Measurements from ENCODE around the gene HSPA4L. TPM values are rescaled to one million over a fixed set of nuclear protein-coding genes. Genes with fewer than 3 reads are reported as not detected.

The HSPA4L gene
- total RNA-seq, 4 donors from 2014 or later: 2.0 to 2.6 (median 2.4) TPM

DNA sequence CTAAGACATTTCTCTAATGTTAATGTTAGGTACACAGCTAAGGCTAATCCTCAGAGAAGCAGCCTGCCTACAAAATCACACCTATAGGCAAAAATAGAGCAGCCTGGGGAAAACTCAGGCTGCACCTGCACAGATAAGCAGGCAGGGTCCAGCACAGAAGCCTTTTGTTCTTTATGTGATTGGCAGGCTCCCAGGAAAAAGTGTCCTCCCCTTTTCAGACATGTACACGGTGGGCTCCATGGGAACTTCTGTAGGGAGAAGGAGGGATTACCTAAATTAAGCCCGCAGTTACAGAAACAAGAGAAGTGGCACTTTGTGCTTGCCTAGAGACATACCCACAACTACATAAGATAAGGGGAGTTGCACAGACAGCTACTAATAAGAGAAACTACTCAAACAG, 4.0 kb upstream of the HSPA4L start:
- no peak for DNase-seq
- H3K9me3 ChIP-seq: no peaks in the 10 kb centered on the region
- no peaks in the 10 kb centered on the region for H3K27me3 ChIP-seq
- TF ChIP-seq, protein P1, sequence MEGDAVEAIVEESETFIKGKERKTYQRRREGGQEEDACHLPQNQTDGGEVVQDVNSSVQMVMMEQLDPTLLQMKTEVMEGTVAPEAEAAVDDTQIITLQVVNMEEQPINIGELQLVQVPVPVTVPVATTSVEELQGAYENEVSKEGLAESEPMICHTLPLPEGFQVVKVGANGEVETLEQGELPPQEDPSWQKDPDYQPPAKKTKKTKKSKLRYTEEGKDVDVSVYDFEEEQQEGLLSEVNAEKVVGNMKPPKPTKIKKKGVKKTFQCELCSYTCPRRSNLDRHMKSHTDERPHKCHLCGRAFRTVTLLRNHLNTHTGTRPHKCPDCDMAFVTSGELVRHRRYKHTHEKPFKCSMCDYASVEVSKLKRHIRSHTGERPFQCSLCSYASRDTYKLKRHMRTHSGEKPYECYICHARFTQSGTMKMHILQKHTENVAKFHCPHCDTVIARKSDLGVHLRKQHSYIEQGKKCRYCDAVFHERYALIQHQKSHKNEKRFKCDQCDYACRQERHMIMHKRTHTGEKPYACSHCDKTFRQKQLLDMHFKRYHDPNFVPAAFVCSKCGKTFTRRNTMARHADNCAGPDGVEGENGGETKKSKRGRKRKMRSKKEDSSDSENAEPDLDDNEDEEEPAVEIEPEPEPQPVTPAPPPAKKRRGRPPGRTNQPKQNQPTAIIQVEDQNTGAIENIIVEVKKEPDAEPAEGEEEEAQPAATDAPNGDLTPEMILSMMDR (IDR thresholded peaks at IDR 0.05): no peak
- no peak for TF ChIP-seq POLR2A (IDR thresholded peaks at IDR 0.05)
- H3K4me3 ChIP-seq: no peak overlapping the region
- H3K27ac ChIP-seq: no peak overlapping the region
- H3K4me1 ChIP-seq: peaks cover 0 to 12% (median 2%) of the 10 kb centered on the region in 4 donors
- no peaks in the 10 kb centered on the region for H3K36me3 ChIP-seq

DNA sequence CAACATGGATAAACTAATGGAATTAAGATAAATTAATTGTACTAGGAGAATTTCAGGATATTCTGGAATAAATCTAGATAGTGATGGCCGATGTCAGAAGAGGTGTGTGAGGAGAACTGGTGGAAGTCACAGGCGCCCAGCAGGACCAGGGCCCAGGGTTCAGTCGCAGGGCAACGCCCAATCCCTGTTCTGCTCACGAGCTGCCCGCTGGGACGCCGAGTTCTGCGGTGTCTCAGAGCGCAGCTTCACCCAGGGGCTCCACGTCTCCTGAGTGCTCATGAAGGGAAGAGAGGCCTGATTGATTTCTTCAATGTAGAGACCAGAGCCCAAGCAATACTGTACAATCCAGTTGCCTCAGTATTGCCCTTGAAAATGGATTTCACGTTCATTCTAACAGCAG, 1.5 kb upstream of the HSPA4L start:
- no peaks in the 10 kb centered on the region for H3K9me3 ChIP-seq
- DNase-seq: no peak
- TF ChIP-seq POLR2A (IDR thresholded peaks at IDR 0.05): no peak
- TF ChIP-seq, protein P1 (IDR thresholded peaks at IDR 0.05): no peak
- peaks cover 0 to 12% (median 2%) of the 10 kb centered on the region in 4 donors for H3K4me1 ChIP-seq
- no peak overlapping the region for H3K27ac ChIP-seq
- no peaks in the 10 kb centered on the region for H3K36me3 ChIP-seq
- H3K4me3 ChIP-seq: no peak overlapping the region
- no peaks in the 10 kb centered on the region for H3K27me3 ChIP-seq

DNA sequence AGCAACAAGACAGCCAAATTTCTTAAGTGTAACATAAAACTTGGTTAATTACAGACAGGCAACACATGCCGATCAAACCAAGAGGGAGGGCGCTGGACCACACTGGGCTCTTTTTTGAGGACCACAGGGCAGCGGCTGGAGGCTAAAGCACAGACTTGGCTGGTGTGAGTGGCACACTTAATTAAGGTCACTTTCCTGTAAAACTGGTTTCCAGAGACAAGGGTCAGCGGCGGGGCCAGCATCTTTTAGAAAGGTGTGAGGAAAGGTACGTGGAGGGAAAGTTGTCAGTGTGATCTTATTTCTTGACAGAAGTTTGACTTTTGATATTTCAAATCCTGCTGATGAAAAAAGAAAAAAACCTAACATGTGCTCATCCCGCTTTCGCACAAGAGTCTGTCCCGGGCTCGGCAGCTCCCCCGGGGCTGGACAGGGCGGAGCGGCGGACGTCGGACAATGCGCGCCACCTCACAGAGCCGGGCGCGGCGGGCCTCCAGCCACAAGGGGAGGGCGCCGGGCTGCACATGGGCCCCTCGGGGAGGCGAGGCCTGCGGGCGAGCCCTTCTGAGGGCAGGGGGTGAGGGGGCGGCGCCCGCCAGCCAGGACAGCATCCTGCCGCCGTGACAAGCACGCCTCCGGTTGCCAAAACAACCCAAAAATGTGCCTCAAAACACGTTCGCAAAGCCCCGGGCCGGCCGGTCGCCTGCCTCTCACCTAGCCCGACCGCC, 660 bp upstream of the HSPA4L start:
- no peaks in the 10 kb centered on the region for H3K9me3 ChIP-seq

DNA sequence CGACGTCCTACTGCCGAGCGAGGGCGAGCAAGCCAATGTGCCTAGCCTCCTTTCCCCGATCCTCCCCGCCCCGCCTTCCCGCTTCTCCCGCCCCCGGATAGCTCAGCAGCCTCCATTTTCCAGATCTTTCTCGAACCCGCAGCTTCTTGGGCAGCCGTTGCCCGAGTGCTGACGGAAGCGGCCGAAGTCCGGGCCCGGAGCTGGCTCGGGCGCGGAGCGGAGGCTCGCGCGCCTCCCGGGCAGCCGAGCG, 172 bp upstream of the HSPA4L start:
- no peaks in the 10 kb centered on the region for H3K36me3 ChIP-seq
- no peaks in the 10 kb centered on the region for H3K9me3 ChIP-seq
- peaks cover 0 to 12% (median 2%) of the 10 kb centered on the region in 4 donors for H3K4me1 ChIP-seq
- H3K27me3 ChIP-seq: no peaks in the 10 kb centered on the region
- no peak for TF ChIP-seq POLR2A (IDR thresholded peaks at IDR 0.05)
- TF ChIP-seq, protein P1 (IDR thresholded peaks at IDR 0.05): no peak
- H3K4me3 ChIP-seq: peak overlapping the region; percentile 39 to 76 (median 62)
- peak; percentile 17 to 89 (median 83) for DNase-seq
- peak overlapping the region; percentile 26 to 71 (median 60) for H3K27ac ChIP-seq

More for the DNA sequence above, 660 bp upstream of the HSPA4L start:
- Histone ChIP-seq H3K27ac (peak overlapping the region; percentile 26 to 71 (median 60)), H3K4me3 (peak overlapping the region; percentile 39 to 76 (median 62)), H3K27me3 (no peaks in the 10 kb centered on the region), H3K36me3 (no peaks in the 10 kb centered on the region), H3K4me1 (peaks cover 0 to 12% (median 2%) of the 10 kb centered on the region in 4 donors)
- peak in 1 of 3 donors; percentile 56 for DNase-seq
- TF ChIP-seq POLR2A (IDR thresholded peaks at IDR 0.05): no peak
- TF ChIP-seq, protein P1 (IDR thresholded peaks at IDR 0.05): no peak

DNA sequence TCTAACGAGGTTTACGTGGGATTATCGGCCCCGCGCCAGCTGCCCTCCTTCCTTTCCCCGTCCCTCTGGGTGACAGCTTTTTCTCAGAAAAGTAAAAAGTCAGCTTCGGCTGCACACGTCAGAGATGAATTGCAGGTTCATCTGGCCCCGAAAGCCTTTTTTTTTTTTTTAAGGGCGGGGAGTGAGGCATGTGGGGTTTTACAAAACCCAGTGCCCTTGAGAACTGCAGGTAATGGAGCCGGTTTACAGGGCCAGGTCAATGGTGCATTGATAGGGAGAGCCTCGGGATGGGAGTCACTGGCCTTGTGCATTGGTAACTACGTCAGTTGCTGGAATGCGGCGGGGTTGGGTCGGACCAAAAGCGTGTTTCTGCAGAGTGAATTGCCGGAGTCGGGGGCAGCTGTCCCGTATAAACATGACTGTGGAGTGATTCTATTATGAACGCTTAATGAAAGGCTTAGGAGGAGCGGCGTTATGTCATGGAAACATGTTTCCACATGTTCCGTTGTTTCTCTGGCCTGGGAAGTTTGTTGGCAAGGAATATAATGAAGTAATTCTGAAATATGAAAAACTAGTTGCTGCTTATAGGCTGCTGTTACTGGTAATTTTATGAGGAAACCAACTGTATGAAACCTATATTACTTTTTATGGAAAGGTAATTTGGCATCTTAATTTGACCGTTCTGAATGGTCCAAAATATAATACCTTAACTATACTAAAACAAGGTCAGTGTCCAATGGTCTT, 1.1 kb downstream of the HSPA4L start:
- peak overlapping the region; percentile 39 to 76 (median 62) for H3K4me3 ChIP-seq
- no peak for TF ChIP-seq POLR2A (IDR thresholded peaks at IDR 0.05)
- no peaks in the 10 kb centered on the region for H3K36me3 ChIP-seq
- peaks cover 0 to 12% (median 2%) of the 10 kb centered on the region in 4 donors for H3K4me1 ChIP-seq
- H3K27me3 ChIP-seq: no peaks in the 10 kb centered on the region
- H3K9me3 ChIP-seq: no peaks in the 10 kb centered on the region
- DNase-seq: peak in 2 of 3 donors; percentile 56 to 70
- H3K27ac ChIP-seq: peak overlapping the region in 1 of 4 donors; percentile 71

All from Peyer's patch (tissue), 4 donors.